Type B pancreatic cell (in vitro differentiated cells): ENCODE results near the gene PAAF1. TPM values are rescaled to one million over a fixed set of nuclear protein-coding genes. Genes with fewer than 3 reads are reported as not detected.

Experiments
- DNase-seq: peaks from one replicate; pipeline ENCODE4 v3.0.0; 2021; ENCODE audit warnings: mixed read lengths; ENCODE audit not compliant: unreplicated experiment; ENCODE audit errors: extremely low spot score
- H3K27ac Mint-ChIP-seq: 2 replicates; pipeline ENCODE4 v1.8.0; 2021; ENCODE audit warnings: mild to moderate bottlenecking, mixed read lengths
- H3K27me3 Mint-ChIP-seq: 2 replicates; pipeline ENCODE4 v1.8.0; 2021; ENCODE audit warnings: mixed read lengths
- H3K36me3 Mint-ChIP-seq: 2 replicates; pipeline ENCODE4 v1.8.0; 2021; ENCODE audit warnings: mixed read lengths
- H3K4me1 Mint-ChIP-seq: one replicate; pipeline ENCODE4 v1.8.0; 2021; ENCODE audit warnings: mixed read lengths; ENCODE audit not compliant: unreplicated experiment
- H3K4me3 Mint-ChIP-seq: 2 replicates; pipeline ENCODE4 v1.8.0; 2021; ENCODE audit warnings: mild to moderate bottlenecking, mixed read lengths
- H3K9me3 Mint-ChIP-seq: 2 replicates; pipeline ENCODE4 v1.8.0; 2021; ENCODE audit warnings: mixed read lengths
- CTCF ChIP-seq: fragments of 200-600 bp; sonication (generic); conservative IDR thresholded peaks from 2 replicates; pipeline ENCODE4 v1.5.0; 2021; ENCODE audit warnings: antibody characterized with exemption, mild to moderate bottlenecking
- total RNA-seq: library from RNA; stranded (reverse); gene quantifications from 2 replicates; pipeline ENCODE4 v1.2.1, GENCODE V29; 2021; ENCODE audit warnings: low replicate concordance

The PAAF1 gene
- total RNA-seq, 1 donor from 2014 or later: 30.7 TPM

GRCh38 chr11:73980001-73980961, 103.5 kb downstream of the PAAF1 start:
- no peak for TF ChIP-seq CTCF
- peaks cover 7% of the 10 kb centered on the region for H3K27me3 Mint-ChIP-seq
- H3K9me3 Mint-ChIP-seq: no peaks in the 10 kb centered on the region
- no peak for DNase-seq
- peaks cover 3% of the 10 kb centered on the region for H3K36me3 Mint-ChIP-seq
- H3K4me1 Mint-ChIP-seq: peaks cover 24% of the 10 kb centered on the region
- peak overlapping the region; percentile 79 for H3K27ac Mint-ChIP-seq
- H3K4me3 Mint-ChIP-seq: peak overlapping the region; percentile 99

Other genes with a start within 250 kb of the PAAF1 start
- 15.7 and 16.5 TPM in 2 replicates for gene PLEKHB1, start 230.4 kb upstream of the PAAF1 start, total RNA-seq
- gene RAB6A, start 115.9 kb upstream of the PAAF1 start, total RNA-seq: 86.7 and 123 TPM in 2 replicates
- 35.9 and 43.7 TPM in 2 replicates for gene MRPL48, start 89.1 kb upstream of the PAAF1 start, total RNA-seq
- 58.5 and 61.7 TPM in 2 replicates for gene COA4, start 153 bp upstream of the PAAF1 start, total RNA-seq
- 2.8 TPM in 1 of 2 replicates, not detected in the other for gene DNAJB13, start 74.0 kb downstream of the PAAF1 start, total RNA-seq
- gene UCP2, start 105.8 kb downstream of the PAAF1 start, total RNA-seq: 70.4 and 104 TPM in 2 replicates
- 2.4 and 3.7 TPM in 2 replicates for gene UCP3, start 132.1 kb downstream of the PAAF1 start, total RNA-seq